Left forelimb (tissue), 1 donor: ENCODE data around the gene GARIN5A.
A peak's percentile ranks its signal among the peaks of the same experiment; 100 is the strongest.

ENCODE experiments used
- DNase-seq: peaks from one replicate; pipeline ENCODE4 v3.0.0-alpha.2; 2018; ENCODE audit warnings: low spot score

GARIN5A gene

DNA sequence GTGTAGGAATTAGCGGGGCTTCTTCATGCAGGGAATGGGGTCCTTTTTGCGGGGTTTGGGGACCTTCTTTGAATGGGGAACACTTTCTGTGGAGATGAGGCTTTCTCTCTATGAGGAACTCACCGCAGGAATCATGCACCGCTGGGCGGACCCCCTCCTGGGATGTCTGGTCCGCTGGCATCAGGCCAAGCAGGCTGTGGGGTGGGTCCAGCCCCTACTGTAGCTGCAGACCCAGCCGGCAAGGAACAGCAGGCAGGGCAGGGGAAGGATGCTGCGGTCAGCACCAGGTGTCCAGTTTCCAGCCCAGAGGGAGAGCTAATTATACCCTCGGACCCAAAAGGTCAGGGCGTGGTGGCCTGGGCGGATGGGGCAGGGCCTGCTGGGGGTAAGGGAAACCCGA is 42.1 kb downstream of the GARIN5A start:
- DNase-seq: no peak

DNA sequence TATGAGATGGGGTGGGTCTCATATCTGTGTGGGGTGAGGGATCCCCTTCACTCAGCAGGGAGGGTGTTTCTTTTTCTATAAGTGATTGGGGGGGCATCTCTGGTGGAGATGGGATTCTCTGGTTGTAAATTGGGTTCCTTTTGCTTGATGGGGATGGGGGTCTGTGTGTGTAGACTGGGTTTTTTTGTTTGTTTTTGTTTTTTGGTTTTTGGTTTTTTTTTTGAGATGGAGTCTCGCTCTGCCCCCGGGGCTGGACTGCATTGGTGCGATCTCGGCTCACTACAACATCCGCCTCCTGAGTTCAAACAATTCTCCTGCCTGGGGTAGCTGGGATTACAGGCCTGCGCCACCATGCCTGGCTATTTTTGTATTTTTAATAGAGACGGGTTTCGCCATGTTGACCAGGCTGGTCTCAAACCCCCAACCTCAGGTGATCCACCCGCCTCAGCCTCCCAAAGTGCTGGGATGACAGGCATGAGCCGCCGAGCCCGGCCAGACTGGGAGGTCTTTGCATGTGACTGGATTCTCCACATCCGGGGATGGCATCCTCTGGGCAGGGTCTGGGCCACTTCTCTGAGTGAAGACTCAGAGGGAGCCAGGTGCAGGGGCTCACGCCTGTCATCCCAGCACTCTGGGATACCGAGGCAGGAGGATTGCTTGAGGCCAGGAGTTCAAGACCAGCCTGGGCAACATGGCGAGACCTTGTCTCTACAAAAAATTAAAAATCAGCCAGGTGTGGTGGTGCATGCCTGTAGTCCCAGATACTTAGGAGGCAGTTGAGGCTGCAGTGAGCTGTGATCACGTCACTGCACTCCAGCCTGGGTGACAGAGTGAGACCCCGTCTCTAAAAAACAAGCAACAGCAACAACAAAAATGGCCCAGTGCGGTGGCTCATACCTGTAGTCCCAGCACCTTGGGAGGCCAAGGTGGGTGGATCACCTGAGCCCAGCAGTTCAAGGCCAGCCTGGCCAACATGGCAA is 43.2 kb downstream of the GARIN5A start:
- no peak for DNase-seq

DNA sequence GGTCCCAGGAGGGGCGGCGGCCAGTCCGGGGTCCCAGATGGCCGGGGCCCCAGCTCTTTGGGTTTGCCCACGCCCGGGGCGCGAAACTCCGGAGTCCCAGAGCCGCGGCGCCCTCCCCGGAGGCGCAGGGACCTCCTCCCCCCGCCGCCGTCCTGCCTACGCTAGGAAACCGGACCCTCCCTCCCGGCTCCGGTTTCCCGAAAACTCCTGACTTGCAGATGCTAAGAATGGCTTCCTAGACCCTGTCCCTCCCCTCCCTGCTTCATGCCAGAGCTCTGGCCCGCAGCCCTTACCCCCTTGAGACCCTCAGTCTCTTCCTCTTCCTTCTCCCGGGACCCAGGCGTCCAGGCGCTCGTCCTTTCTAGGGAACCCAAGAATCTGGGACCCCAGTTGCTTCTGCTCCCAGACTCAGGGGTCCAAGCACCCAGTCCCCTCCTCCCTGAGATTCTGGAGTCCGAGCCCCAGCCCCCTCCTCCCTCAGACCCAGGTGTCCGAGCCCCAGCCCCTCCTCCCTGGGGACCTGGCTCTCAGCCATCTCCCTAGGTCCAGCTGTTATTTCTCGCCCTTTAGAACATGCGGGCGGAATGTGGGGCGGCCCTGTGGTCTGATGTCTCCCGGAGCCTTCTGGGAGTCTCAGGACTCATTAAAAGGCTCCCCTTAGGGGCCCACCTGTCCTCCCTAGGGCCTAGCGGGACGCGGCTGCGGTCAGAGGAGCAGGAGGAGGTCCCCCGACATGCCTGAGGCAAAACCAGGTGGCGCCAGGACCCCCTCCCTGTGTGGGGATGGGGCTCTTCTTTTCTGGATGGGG is 44.2 kb downstream of the GARIN5A start, which contains the start of gene MYBPC2:
Gene MYBPC2, plus strand, starts transcription at position 672 of the 808 bp plus-strand sequence. Its CDS starts 62 bp downstream, at position 734.
- DNase-seq: no peak

DNA sequence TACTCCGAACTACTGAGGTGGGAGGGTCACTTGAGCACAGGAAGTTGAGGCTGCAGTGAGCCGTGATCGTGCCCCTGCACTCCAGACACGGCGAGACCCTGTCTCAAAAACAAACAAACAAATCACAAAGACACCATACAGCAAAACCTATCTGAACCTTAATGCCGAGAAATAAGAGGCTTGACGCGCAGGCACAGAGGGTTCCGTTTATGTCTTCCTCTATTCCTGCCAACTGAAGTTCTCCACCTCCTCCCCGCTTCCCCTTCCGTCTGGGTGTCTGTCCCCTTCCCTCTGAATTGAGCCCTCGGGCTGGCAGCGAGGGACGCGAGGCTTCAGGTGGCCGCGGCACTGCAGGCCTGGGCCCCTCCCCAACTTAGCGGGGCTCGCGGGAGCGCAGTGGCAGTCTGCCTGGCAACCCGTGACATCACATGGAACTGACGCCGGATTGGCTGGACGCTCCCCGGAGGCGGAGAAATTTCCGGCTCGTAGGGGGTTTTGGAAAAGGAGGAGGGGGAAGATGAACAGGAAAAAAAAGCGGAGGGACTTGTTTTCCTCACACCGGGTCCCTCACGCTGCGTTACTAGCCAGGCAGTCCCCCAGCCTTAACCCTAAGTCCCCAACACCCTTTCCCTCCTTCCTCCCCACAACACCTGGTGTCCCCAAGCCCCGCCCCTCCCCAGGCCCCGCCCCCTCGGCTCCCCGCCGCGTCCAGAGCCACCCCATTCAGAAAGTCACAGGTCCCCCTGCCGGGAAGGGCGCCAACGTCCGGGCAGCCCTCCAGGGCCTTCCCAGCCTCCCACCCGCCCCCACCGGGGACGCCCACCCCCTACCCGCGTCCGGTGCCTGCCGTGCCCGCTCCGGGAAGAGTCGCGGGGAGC is 45.1 kb downstream of the GARIN5A start:
- DNase-seq: peak; percentile 95

DNA sequence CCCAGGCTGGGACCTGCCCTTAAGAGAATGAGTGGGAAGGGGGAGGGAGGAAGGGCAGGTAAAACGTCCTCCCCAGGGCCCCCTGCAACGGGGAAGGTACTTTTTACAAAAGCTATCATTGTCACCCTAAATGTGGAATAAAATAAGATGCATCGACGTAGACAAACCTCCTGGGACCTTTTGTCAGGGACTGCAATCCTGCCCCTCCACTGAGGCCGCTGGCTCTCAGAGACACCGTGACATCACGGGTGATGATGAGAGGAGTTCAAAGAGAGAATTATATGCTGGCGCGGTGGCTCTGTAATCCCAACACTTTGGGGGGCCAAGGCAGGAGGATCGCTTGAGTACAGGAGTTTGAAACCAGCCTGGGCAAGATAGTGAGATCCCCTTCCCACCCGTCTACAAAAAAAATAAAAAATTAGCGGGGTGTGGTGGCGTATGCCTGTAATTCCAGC is 45.7 kb downstream of the GARIN5A start:
- no peak for DNase-seq

DNA sequence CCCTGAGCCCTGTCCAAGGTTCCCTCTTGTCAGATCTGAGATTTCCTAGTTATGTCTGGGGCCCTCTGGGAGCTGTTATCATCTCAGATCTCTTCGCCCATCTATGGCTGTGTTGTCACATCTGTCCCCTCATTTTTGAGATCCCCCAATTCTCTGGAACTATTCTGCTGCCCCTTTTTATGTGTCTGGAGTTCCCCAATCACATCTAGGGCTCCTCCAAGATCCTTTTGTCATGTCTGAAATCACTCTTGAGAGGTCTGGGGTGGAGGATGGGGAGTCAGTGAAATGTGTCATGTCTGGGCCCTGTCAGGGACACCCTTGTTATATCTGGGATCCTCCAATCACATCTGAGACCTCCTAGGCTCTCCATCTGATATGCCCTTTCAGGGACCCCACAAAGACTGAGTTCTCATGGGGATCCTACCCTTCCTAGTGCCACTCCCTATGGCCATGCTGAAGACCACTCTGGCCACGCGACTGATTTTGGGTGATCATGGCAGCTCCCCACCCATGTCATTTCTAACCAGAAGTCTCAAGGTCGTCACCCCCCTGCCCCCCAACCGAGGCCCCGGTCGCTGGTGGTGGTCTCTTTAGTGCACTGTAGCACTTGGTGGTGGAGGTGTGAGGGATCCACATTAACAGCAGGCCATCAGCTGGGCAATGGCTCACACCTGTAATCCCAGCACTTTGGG is 47.7 kb downstream of the GARIN5A start:
- DNase-seq: no peak

DNA sequence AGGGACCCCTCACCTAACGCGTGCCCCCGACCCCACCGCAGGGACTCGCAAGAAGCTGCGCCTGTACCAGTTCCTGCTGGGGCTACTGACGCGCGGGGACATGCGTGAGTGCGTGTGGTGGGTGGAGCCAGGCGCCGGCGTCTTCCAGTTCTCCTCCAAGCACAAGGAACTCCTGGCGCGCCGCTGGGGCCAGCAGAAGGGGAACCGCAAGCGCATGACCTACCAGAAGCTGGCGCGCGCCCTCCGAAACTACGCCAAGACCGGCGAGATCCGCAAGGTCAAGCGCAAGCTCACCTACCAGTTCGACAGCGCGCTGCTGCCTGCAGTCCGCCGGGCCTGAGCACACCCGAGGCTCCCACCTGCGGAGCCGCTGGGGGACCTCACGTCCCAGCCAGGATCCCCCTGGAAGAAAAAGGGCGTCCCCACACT is 48.6 kb downstream of the GARIN5A start:
- DNase-seq: peak; percentile 84

DNA sequence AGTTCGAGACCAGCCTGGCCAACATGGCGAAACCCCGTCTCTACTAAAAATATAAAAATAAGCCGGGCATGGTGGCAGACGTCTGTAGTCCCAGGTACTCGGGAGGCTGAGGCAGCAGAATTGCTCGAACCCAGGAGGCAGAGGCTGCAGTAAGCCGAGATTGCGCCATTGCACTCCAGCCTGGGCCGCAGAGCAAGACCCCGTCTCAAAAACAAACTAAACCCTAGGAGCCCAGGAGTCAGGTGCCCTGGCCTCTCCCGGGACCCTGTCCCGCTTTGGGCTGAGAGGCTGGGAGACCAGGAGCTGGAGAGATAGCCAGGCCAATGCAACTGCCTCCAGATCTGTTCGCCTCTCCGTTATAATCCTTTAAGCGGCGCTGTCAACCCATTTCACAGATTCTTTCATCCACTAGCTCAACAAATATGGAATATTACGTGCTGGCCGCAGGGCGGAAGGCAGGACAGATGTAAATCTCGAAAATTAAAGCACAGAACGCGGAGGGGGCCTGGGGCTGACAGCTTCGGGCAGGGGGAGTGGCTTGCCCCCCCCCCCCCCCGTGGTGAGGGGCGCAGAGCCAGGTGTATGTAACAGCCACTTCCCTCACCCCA is 49.2 kb downstream of the GARIN5A start:
- no peak for DNase-seq

DNA sequence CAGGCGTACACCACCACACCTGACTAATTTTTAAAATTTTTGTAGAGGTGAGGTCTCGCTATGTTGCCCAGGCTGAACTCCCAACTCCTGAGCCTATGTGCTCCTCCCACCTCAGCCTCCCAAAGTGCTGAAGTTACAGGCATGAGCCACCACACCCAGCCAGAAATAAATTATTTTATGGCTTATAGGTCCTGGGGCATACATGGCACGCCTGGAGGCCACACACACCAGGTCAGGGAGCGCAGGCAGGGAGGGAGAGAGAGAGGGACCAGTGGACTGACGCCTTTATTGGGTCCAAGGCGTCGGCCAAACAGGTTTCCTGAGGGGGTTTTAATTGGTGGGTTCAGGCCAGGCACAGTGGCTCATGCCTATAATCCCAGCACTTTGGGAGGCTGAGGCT is 51.1 kb downstream of the GARIN5A start:
- DNase-seq: no peak

DNA sequence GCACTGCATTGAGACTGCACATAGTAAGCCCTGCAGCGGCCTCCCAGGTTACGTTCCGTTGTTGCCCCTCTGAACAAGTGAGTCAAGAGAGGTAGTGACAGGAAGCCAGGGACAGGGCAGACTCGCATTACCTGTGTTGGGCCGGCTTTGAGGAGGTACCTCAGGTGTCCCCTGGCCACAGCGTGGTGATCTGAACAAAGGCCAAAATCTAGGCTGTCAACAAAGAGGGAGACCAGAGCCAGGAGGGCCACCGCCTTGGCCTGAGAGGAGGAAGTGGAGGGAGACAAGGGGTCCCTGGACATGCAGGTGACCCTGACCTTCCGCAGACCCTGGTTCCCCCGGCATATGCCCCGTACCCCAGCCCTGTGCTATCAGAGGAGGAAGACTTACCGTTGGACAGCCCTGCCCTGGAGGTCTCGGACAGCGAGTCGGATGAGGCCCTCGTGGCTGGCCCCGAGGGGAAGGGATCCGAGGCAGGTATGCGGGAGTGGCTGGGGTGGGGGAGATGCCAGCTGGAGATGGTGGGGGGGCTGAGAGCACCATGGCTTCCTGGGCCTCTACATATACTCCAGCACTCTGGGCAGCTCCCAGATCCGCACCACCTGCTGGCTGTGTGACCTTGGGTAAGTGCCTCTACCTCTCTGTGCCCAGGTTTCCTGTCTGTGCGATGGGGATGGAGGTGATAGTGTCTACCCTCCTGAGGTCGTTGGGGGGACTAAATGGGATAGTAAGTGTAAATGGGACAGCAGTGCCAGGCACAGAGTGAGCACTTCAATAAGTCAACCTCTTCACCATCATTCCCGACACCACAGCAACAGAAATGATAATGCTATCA is 53.2 kb downstream of the GARIN5A start:
- DNase-seq: no peak

DNA sequence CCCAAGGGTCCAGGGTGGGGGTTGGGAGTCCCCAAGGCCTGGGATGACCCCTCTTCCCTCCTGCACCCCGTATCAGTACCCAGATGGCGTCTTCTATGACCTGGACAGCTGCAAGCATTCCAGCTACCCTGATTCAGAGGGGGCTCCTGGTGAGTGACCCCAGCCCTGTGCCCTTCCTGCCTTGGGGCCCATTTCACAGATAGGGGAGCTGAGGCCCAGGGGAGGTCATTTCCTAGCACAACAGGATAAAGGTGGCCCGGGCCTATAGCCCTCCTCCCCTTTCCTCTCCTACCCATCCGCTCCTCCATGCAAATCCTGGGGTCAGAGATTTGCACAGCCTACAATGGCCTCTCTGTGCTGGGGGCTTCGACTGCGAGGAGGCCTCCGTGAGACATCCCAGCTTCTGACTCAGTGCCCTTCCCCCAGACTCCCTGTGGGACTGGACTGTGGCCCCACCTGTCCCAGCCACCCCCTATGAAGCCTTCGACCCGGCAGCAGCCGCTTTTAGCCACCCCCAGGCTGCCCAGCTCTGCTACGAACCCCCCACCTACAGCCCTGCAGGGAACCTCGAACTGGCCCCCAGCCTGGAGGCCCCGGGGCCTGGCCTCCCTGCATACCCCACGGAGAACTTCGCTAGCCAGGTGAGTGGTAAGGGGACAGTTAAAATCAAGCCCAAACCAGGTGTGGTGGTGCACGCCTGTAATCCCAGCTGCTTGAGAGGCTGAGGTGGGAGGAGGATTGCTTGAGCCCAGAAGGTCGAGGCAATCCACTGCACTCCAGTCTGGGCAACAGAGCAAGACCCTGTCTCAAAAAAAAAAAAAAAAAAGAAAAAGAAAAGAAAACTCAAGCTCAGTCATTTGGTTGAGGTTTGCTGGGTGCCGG is 54.0 kb downstream of the GARIN5A start:
- DNase-seq: no peak

DNA sequence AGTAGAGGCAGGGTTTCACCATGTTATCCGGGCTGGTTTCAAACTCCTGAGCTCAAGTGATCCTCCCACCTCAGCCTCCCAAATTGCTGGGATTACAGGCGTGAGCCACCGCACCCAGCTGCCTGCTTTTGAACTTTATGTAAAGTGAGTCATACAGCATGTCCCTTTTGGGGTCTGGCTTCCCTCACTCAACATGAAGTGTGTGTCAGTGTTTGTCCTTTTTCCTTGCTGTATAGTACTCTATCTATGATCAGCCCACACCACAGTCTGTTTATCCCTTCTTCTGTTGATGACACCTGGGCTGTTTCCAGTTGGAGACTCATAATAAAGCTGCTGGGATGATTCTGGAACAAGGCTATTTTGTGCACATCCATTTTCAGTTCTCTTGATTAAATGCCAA is 55.8 kb downstream of the GARIN5A start:
- DNase-seq: no peak

DNA sequence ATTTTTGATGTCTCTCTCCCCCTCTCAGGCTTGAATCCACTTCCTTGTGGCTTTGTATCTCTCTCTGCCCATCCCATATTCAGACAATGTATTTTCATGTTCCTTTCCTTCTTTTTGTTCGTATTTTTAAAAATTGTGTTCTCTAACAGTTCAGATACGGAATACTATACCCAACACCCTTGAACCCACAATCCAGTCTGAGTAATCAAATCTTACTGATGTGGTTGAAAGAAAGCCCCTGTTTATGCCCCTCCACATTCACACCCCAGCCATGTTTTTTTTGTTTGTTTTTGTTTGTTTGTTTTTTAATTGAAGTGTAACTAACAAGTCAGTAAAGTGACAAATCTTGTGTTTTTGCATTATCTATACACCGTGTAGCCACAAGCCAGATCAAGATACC is 56.5 kb downstream of the GARIN5A start:
- DNase-seq: no peak

DNA sequence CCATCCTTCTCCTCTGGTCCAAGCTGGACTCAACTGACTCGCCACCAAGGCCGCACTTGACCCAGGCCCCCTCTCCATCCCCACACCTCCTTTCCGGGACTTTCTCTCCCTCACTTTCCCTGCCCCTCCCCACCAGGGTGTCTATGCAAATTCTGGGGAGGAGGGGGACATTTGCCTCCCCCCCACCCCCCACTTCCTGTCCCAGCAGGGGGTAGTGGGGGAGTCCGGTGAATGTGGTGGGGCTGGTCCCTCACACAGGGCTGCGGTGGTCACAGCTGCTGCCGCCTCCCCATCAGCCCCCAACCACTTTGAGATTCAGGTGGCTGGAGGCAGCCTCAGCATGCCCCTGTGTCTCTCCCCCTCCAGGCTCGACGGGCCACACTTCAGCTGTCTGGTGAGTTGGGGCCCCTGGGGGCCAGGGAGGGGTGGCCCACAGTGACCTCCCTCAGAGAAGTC is 57.0 kb downstream of the GARIN5A start:
- no peak for DNase-seq

DNA sequence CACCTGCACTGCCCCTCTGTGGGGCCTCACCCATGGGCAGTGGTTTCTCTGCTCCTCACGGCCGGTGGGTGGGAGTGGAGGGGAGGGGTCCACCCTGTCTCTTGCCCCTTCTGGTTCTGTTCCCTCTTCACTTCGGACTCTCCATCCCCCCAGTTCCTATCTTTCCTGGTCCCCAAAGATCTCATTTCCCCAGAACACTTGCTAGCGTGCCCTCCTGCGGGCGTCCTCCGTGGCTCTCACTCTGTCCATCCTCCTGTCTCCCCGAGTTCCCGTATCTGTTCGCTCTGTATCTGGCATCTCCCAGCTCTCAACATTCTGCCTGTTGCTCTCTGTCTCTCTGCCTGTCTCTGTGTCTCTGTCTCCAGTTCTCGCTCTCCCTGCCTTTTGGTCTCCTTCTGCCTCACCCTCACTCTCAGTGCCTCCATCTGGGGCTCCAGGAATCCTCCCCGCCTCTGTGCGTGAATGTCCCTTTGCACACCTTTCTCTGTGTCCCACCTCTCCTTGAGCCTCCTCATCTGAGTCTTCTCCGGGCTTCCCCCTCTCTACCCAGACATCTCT is 57.5 kb downstream of the GARIN5A start:
- DNase-seq: no peak

DNA sequence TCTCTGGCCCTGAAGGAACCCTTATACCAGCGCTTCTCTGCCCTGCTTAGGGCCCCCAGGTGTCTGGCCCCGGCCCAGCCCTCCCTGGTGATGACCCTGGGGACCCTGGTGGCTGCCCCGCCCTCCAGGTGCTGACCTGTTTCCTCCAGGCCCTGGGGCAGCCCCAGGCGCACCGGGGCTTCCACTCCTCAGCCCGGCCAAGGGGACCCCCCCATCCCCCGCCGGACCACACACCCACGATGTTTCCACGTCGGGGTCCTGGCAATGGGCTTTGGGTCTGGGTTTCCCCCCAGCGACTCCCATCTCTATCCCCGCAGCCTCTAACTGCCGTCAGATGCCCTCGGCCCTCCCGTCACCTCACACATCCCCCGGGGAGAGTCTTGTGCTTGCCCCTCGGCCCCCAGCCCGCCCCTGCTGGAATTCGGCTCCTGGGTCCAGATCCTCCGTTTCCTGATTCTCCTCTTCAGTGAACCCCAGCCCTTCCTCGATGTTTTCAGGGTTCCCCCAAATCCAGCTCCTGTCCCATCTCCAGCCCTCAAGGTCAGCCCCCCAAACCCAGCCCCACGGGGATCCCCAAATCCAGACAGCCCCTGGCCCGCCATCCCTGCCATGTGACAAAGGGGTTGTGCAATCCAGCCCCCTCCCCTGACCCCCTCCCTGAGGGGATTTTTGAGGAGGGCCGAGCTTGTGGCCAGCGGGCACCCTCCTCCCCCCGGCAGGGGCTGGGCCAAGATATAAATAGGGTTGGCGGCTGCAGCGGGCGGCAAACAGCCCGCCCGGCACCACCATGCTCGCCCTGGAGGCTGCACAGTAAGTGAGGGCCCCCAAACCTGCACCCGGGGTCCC is 58.2 kb downstream of the GARIN5A start, which contains the start of gene SPIB:
Gene SPIB, plus strand, starts transcription at position 763 of the 846 bp plus-strand sequence. Its CDS starts 25 bp downstream, at position 788.
- peak; percentile 62 for DNase-seq
